HEK293 (cell line): Measurements from ENCODE around the gene KLHDC4.
A peak's percentile ranks its signal among the peaks of the same experiment; 100 is the strongest.

ENCODE experiments used
- CTCF ChIA-PET: fragments of 350-600 bp; formaldehyde crosslinking; extraction: SDS; loops from one replicate; lab custom pipeline; 2021; ENCODE audit warnings: antibody characterized with exemption; lab: Yijun Ruan, JAX
- POLR2A ChIA-PET: fragments of 300-600 bp; formaldehyde crosslinking; extraction: SDS; loops from one replicate; lab custom pipeline; 2020; ENCODE audit warnings: antibody characterized with exemption, inconsistent platforms; lab: Yijun Ruan, JAX
- H3K27ac ChIP-seq: fragments of 200-500 bp; sonication (Bioruptor generic); 2 replicates; pipeline ENCODE4 v1.5.1; 2014; ENCODE audit warnings: low read depth, low read length, control low read depth, inconsistent platforms; ENCODE audit errors: extremely low read depth
- H3K36me3 ChIP-seq, 2 experiments: fragments of 200-500 bp in 1 of 2; sonication (Bioruptor generic) in 1 of 2; 1 replicate in 1 of 2; 2 replicates in 1 of 2; pipeline ENCODE4 v1.5.1; 2014 to 2017; ENCODE audit warnings: inconsistent platforms in 2 of 2, low read length in 2 of 2; ENCODE audit not compliant: control insufficient read depth in 2 of 2, insufficient read depth in 1 of 2
- H3K4me1 ChIP-seq: fragments of 200-500 bp; sonication (Bioruptor generic); 2 replicates; pipeline ENCODE4 v1.5.1; 2014; ENCODE audit warnings: mild to moderate bottlenecking, low read length, inconsistent platforms; ENCODE audit not compliant: control insufficient read depth, insufficient read depth
- H3K4me3 ChIP-seq: 2 replicates; pipeline ENCODE4 v1.5.1; 2011; ENCODE audit warnings: low read depth, mild to moderate bottlenecking, control low read depth, low read length, moderate library complexity
- H3K9me3 ChIP-seq: fragments of 200-500 bp; sonication (Bioruptor generic); 2 replicates; pipeline ENCODE4 v1.5.1; 2014; ENCODE audit warnings: low read depth, low read length, inconsistent platforms; ENCODE audit not compliant: control insufficient read depth, insufficient read depth
- EGR2 ChIP-seq: fragments of 450-650 bp; formaldehyde crosslinking; IDR thresholded peaks from 2 replicates; pipeline ENCODE4 v1.5.1; 2016; ENCODE audit warnings: low read depth, missing biosample characterization, missing genetic modification characterization
- GFI1B ChIP-seq: fragments of 450-650 bp; formaldehyde crosslinking; IDR thresholded peaks from 2 replicates; pipeline ENCODE4 v1.5.1; 2016; ENCODE audit warnings: missing biosample characterization, missing genetic modification characterization
- HOXA7 ChIP-seq: sonication (generic); formaldehyde crosslinking; IDR thresholded peaks from 2 replicates; pipeline ENCODE4 v1.8.1; 2022; ENCODE audit warnings: missing genetic modification reagents, borderline replicate concordance
- KLF1 ChIP-seq: fragments of 450-650 bp; formaldehyde crosslinking; IDR thresholded peaks from 2 replicates; pipeline ENCODE4 v1.5.1; 2016; ENCODE audit warnings: missing biosample characterization, missing genetic modification characterization
- KLF17 ChIP-seq: fragments of 450-650 bp; formaldehyde crosslinking; IDR thresholded peaks from 2 replicates; pipeline ENCODE4 v1.5.1; 2016; ENCODE audit warnings: missing biosample characterization, missing genetic modification characterization
- YY2 ChIP-seq: fragments of 450-650 bp; formaldehyde crosslinking; IDR thresholded peaks from 2 replicates; pipeline ENCODE4 v1.5.1; 2016; ENCODE audit warnings: missing biosample characterization, missing genetic modification characterization
- ZBTB17 ChIP-seq: fragments of 450-650 bp; formaldehyde crosslinking; IDR thresholded peaks from 2 replicates; pipeline ENCODE4 v1.5.1; 2016; ENCODE audit warnings: missing biosample characterization, missing genetic modification characterization
- ZFHX2 ChIP-seq: fragments of 450-650 bp; formaldehyde crosslinking; conservative IDR thresholded peaks from 2 replicates; pipeline ENCODE4 v1.5.1; 2016; ENCODE audit warnings: missing biosample characterization, missing genetic modification characterization
- ZNF175 ChIP-seq: fragments of 450-650 bp; formaldehyde crosslinking; IDR thresholded peaks from 2 replicates; pipeline ENCODE4 v1.5.1; 2016; ENCODE audit warnings: missing biosample characterization, missing genetic modification characterization
- ZNF214 ChIP-seq: fragments of 450-650 bp; formaldehyde crosslinking; IDR thresholded peaks from 2 replicates; pipeline ENCODE4 v1.5.1; 2017; ENCODE audit warnings: missing biosample characterization, mild to moderate bottlenecking, missing genetic modification characterization, borderline replicate concordance
- ZNF416 ChIP-seq: fragments of 450-650 bp; formaldehyde crosslinking; IDR thresholded peaks from 2 replicates; pipeline ENCODE4 v1.5.1; 2016; ENCODE audit warnings: missing biosample characterization, missing genetic modification characterization
- ZNF426 ChIP-seq: fragments of 450-650 bp; formaldehyde crosslinking; IDR thresholded peaks from 2 replicates; pipeline ENCODE4 v1.5.1; 2017; ENCODE audit warnings: missing biosample characterization, missing genetic modification characterization, mild to moderate bottlenecking, inconsistent platforms, moderate library complexity
- ZNF473 ChIP-seq: fragments of 450-650 bp; formaldehyde crosslinking; IDR thresholded peaks from 2 replicates; pipeline ENCODE4 v1.5.1; 2017; ENCODE audit warnings: missing biosample characterization, missing genetic modification characterization
- ZNF518A ChIP-seq: fragments of 450-650 bp; formaldehyde crosslinking; conservative IDR thresholded peaks from 2 replicates; pipeline ENCODE4 v1.5.1; 2016; ENCODE audit warnings: low read depth, missing biosample characterization, missing genetic modification characterization
- TF ChIP-seq, protein P1 (sequence below): fragments of 450-650 bp; formaldehyde crosslinking; IDR thresholded peaks from 2 replicates; pipeline ENCODE4 v1.5.1; 2017; ENCODE audit warnings: missing biosample characterization, missing genetic modification characterization

The KLHDC4 gene

GRCh38 chr16:87701078-87701460 lies 64.7 kb downstream of the KLHDC4 start:
- CTCF ChIA-PET, result interaction anchor here (0.5 to 0.9 kb wide), 3 partner anchors 33 to 126 kb away, joined by 3 to 4 read pairs (median 3); no protein-coding TSS in a partner anchor

DNA sequence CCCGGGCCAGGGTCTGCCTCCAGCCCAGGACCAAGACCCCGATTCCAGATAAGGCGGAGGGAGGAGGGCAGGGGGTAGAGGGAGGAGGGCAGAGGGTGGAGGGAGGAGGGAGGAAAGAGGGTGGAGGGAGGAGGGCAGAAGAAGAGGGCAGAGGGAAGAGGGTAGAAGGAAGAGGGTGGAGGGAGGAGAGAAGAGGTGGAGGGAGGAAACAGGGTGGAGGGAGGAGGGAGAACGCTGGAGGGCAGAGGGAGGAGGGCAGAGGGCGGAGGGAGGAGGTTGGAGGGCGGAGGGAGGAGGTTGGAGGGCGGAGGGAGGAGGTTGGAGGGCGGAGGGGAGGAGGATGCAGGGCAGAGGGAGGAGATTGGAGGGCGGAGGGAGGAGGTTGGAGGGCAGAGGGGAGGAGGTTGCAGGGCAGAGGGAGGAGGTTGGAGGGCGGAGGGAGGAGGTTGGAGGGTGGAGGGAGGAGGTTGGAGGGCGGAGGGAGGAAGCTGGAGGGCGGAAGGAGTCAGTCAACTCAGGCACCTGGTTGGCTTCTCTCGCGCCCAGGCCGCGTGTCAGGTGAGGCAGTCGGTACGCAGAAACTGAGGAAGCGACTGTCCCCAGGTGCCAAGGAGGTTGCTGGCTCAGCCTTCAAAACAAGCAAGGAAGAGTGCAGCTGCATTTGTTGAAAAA lies 65.2 kb downstream of the KLHDC4 start:
- H3K27ac ChIP-seq, result no peak overlapping the region
- no peak overlapping the region for H3K4me3 ChIP-seq
- POLR2A ChIA-PET, result no interaction called here
- TF ChIP-seq ZFHX2 (tag by site-specific recombination) (peak; percentile 45), EGR2 (tag by site-specific recombination) (peak; percentile 62; the same call in 1 of the 2 replicates), KLF1 (tag by site-specific recombination) (peak; percentile 97), KLF17 (no peak), HOXA7 (no peak)
- TF ChIP-seq, protein P1, sequence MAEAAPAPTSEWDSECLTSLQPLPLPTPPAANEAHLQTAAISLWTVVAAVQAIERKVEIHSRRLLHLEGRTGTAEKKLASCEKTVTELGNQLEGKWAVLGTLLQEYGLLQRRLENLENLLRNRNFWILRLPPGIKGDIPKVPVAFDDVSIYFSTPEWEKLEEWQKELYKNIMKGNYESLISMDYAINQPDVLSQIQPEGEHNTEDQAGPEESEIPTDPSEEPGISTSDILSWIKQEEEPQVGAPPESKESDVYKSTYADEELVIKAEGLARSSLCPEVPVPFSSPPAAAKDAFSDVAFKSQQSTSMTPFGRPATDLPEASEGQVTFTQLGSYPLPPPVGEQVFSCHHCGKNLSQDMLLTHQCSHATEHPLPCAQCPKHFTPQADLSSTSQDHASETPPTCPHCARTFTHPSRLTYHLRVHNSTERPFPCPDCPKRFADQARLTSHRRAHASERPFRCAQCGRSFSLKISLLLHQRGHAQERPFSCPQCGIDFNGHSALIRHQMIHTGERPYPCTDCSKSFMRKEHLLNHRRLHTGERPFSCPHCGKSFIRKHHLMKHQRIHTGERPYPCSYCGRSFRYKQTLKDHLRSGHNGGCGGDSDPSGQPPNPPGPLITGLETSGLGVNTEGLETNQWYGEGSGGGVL (tag by site-specific recombination), result peak; percentile 57; the same call in 1 of the 2 replicates
- TF ChIP-seq, all 188 proteins: peak for 4
- no peaks in the 10 kb centered on the region for H3K4me1 ChIP-seq
- H3K36me3 ChIP-seq, result peaks cover 0 to 78% of the 10 kb centered on the region in 2 experiments; a peak in 1 of 3 replicates
- CTCF ChIA-PET, result interaction anchor here (0.5 to 0.9 kb wide), 2 partner anchors 111 to 126 kb away, joined by 3 read pairs; no protein-coding TSS in a partner anchor
- H3K9me3 ChIP-seq, result no peaks in the 10 kb centered on the region

More at GRCh38 chr16:87701078-87701460, 64.7 kb downstream of the KLHDC4 start:
- H3K27ac ChIP-seq, result no peak overlapping the region
- TF ChIP-seq ZNF518A (tag by site-specific recombination) (no peak), ZNF175 (tag by site-specific recombination) (no peak), GFI1B (tag by site-specific recombination) (no peak), ZNF473 (no peak), ZNF416 (tag by site-specific recombination) (no peak), ZNF426 (tag by site-specific recombination) (no peak), KLF1 (tag by site-specific recombination) (no peak), ZNF214 (tag by site-specific recombination) (no peak), ZBTB17 (tag by site-specific recombination) (no peak), YY2 (tag by site-specific recombination) (no peak)
- H3K36me3 ChIP-seq, result peaks cover 0 to 73% of the 10 kb centered on the region in 2 experiments; a peak in 1 of 3 replicates
- H3K9me3 ChIP-seq, result no peaks in the 10 kb centered on the region
- POLR2A ChIA-PET, result no interaction called here
- no peaks in the 10 kb centered on the region for H3K4me1 ChIP-seq
- H3K4me3 ChIP-seq, result no peak overlapping the region
